Muscle layer of colon (tissue), 2 donors: Measurements from ENCODE around the gene RPS6KA2.
"Not testable (repeated sequence)": the region's sequence is repeated elsewhere in the genome, so short reads cannot be mapped to it uniquely, and the experiment has no call there.

Experiments
- H3K27ac ChIP-seq: one replicate; pipeline ENCODE4 v1.7.0; 2013; ENCODE audit warnings: low read depth, mild to moderate bottlenecking, low read length, moderate library complexity
- H3K27me3 ChIP-seq, 2 donors: one replicate each; pipeline ENCODE4 v1.7.0; 2013; ENCODE audit warnings: low read length in 2 of 2, mild to moderate bottlenecking in 2 of 2; ENCODE audit not compliant: insufficient read depth in 2 of 2, control insufficient read depth in 1 of 2
- H3K36me3 ChIP-seq: one replicate; pipeline ENCODE4 v1.7.0; 2013; ENCODE audit warnings: mild to moderate bottlenecking, low read length; ENCODE audit not compliant: insufficient read depth
- H3K4me1 ChIP-seq: one replicate; pipeline ENCODE4 v1.7.0; 2013; ENCODE audit warnings: mild to moderate bottlenecking, low read length; ENCODE audit not compliant: insufficient read depth
- H3K4me3 ChIP-seq, 2 donors: one replicate each; pipeline ENCODE4 v1.7.0; 2013; ENCODE audit warnings: low read length in 2 of 2, low read depth in 1 of 2, mild to moderate bottlenecking in 1 of 2, moderate library complexity in 1 of 2
- H3K9ac ChIP-seq: one replicate; pipeline ENCODE4 v1.7.0; 2013; ENCODE audit warnings: low read length
- H3K9me3 ChIP-seq: one replicate; pipeline ENCODE4 v1.7.0; 2013; ENCODE audit warnings: mild to moderate bottlenecking, low read length
- donor health status: abdominal sarcoma.
- donor health status: Adenocarcinoma of cecum.

The RPS6KA2 gene

DNA sequence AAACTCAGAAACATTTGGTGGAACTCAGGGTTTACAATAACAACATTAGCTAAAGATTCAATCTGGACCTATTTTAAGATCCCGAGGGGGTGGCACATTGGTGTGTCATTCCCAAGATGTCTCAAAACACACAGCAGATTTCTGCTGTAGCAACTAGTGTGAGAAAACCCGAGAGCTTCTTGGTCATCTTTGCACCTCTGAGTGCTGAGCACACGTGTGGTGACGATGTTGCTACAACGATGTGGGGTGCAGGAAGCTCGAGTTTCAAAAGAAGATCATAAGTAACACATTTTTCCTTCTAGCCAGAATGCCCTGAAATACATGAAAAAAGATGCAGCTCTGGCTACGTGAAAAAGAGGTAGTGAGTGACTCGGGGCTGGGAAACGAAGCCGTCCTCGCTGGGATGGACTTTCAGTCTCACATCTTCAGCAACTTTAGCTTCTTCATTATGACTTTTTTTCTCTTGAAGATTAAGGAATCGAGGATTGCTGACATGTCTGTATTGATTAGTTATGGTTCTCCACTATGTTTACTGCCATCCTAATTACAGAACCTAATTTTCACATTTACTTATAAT lies 42.1 kb downstream of the RPS6KA2 start:
- no peak overlapping the region for H3K9ac ChIP-seq
- peaks cover 14% of the 10 kb centered on the region for H3K4me1 ChIP-seq
- H3K4me3 ChIP-seq, result no peak overlapping the region
- H3K36me3 ChIP-seq, result no peaks in the 10 kb centered on the region
- H3K27ac ChIP-seq, result no peak overlapping the region
- no peaks in the 10 kb centered on the region for H3K9me3 ChIP-seq
- no peaks in the 10 kb centered on the region for H3K27me3 ChIP-seq

DNA sequence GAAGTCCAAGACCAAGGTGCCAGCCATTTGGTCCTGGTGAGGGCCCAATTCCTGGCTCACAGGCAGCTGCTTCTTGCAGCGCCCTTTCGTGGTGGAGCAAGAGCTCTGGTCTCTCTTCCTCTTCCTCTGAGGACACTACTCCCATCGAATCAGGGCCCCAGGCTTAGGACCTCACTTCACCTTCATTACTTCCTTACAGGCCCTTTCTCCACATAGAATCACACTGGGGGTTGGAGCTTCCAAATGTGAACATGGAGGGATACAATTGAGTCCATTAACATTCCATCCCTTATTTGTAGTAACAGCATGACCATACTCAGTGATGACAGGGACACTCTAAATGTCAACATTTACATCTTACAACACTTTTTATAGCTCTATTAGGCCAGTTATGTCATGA lies 42.9 kb downstream of the RPS6KA2 start:
- no peaks in the 10 kb centered on the region for H3K9me3 ChIP-seq
- no peaks in the 10 kb centered on the region for H3K36me3 ChIP-seq
- no peak overlapping the region for H3K9ac ChIP-seq
- H3K27ac ChIP-seq, result no peak overlapping the region
- no peaks in the 10 kb centered on the region for H3K27me3 ChIP-seq
- H3K4me3 ChIP-seq, result no peak overlapping the region
- peaks cover 7% of the 10 kb centered on the region for H3K4me1 ChIP-seq

DNA sequence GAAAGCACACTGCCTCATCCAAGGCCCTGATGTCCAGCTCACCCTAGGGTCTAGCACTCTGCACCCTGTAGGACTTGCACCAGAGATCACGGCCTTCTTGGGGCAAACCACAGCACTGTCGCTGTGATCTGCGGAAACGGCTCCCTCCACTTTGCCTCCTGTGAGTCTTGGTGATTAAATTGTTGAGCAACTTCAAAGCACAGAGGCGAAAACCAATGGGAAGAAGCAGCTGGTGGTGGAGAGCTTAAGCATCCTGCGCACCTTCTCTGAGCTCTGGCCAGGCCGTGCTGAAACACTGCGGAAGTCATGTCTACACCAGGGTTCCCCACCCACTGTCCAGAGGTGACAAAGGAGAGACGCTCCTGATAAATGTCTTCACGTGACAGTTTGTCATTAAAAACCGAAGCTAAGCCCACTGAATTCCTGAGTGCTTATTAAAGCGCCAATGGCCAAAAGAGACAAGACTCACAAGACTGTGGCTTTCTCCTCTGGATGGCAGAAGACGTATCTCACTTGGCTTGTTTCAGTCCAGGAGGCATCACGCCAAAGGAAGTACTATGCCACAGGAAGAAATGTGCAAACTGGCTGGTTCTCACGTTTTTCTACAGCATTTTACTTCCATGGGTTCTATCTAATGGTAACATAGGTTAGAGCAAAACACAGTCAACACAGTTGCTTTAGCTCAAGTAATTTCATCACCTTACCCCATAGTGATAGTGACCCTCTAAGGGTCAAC lies 43.7 kb downstream of the RPS6KA2 start:
- H3K27me3 ChIP-seq, result no peaks in the 10 kb centered on the region
- no peak overlapping the region for H3K27ac ChIP-seq
- no peak overlapping the region for H3K4me3 ChIP-seq
- H3K36me3 ChIP-seq, result no peaks in the 10 kb centered on the region
- H3K4me1 ChIP-seq, result peaks cover 6% of the 10 kb centered on the region
- no peak overlapping the region for H3K9ac ChIP-seq
- no peaks in the 10 kb centered on the region for H3K9me3 ChIP-seq

DNA sequence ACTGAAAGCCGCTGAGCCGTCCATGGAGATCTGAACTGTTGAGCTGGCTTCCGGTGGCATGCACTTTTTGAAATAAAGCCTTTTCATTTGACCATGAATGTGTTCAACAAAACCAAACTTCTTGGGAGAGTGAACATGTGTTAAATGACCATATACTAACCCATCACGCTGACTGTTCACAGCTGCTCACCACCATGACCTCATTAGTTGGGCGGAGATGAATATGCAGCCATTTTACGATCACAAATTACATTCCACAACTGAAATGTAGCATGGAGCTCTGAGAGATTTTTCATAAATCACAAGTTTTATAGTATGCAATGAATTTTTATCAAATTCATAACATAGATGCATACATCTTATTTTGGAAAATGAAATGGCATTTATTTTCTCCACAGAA lies 44.8 kb downstream of the RPS6KA2 start:
- H3K4me3 ChIP-seq, result no peak overlapping the region
- no peaks in the 10 kb centered on the region for H3K9me3 ChIP-seq
- no peak overlapping the region for H3K9ac ChIP-seq
- no peak overlapping the region for H3K27ac ChIP-seq
- peaks cover 6% of the 10 kb centered on the region for H3K4me1 ChIP-seq
- H3K27me3 ChIP-seq, result no peaks in the 10 kb centered on the region
- no peaks in the 10 kb centered on the region for H3K36me3 ChIP-seq

DNA sequence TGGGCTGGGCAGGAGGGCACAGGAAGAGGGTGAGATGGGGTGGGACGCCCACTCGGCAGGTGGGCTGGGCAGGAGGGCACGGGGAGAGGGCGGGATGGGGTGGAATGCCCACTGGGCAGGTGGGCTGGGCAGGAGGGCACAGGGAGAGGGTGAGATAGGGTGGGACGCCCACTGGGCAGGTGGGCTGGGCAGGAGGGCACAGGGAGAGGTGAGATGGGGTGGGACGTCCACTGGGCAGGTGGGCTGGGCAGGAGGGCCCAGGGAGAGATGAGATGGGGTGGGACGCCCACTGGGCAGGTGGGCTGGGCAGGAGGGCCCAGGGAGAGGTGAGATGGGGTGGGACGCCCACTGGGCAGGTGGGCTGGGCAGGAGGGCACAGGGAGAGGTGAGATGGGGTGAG lies 45.2 kb downstream of the RPS6KA2 start:
- not testable (repeated sequence) for H3K4me3 ChIP-seq, H3K27ac ChIP-seq, H3K9ac ChIP-seq, H3K27me3 ChIP-seq, H3K36me3 ChIP-seq, H3K9me3 ChIP-seq, H3K4me1 ChIP-seq

DNA sequence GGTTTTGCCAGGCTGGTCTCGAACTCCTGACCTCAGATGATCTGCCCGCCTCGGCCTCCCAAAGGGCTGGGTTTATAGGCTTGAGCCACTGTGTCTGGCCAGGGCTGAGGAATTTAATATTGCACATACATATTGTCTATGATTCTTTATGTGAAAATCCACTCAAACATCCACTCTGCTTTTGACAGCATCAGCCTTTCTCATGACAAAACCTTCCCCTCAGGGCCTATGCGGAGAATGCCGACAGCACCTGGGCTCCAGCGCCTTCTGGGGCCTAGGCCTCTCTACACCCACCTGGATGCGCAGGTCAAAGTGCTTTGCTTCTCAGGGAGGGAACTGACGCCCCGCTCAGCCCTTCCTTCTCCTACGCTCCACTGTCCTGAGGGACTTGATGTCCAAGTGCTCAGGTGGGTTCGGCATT lies 46.0 kb downstream of the RPS6KA2 start:
- H3K9me3 ChIP-seq, result no peaks in the 10 kb centered on the region
- no peak overlapping the region for H3K9ac ChIP-seq
- H3K27ac ChIP-seq, result no peak overlapping the region
- H3K4me3 ChIP-seq, result no peak overlapping the region
- H3K27me3 ChIP-seq, result no peaks in the 10 kb centered on the region
- H3K4me1 ChIP-seq, result peaks cover 6% of the 10 kb centered on the region
- H3K36me3 ChIP-seq, result no peaks in the 10 kb centered on the region

DNA sequence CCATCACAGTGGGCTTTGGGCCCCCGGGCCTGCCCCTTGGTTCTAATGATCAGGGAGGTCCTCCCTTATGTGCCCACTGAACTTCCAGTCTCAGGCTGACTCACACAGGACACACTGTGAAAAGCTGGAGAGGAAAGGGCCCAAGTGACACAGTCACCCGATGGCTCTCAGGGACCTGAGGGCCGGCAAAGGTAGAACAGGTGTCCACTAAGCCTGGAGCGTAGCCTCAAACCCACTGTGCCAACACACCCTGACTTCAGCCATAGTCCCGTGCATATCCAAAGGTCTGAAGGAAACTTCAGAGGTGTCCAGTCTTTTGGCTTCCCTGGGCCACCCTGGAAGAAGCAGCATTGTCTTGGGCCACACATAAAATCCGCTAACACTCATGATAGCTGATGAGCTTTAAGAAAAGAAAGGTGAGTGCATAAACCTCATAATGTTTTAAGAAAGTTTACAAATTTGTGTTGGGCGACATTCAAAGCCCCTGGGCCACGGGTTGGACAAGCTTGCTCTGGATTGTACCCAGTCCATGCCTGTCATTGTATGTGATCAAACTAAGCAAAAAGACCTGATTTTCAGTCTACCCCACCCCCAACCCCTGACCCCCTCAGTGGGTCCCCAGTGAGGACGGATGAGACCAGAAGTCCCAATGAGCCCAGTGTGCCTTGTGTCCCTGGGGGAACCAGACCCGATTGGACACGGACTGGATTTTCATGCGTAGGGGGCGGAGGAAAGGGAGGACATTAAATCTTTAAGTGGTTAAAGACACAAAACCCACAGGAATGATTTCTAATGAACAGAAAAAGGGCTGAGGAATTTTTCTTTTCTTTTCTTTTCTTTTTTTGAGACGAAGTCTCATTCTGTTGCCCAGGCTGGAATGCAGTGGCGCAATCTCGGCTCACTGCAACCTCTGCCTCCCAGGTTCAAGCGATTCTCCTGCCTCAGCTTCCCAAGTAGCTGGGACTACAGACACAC lies 46.7 kb downstream of the RPS6KA2 start:
- H3K4me1 ChIP-seq, result peaks cover 6% of the 10 kb centered on the region

DNA sequence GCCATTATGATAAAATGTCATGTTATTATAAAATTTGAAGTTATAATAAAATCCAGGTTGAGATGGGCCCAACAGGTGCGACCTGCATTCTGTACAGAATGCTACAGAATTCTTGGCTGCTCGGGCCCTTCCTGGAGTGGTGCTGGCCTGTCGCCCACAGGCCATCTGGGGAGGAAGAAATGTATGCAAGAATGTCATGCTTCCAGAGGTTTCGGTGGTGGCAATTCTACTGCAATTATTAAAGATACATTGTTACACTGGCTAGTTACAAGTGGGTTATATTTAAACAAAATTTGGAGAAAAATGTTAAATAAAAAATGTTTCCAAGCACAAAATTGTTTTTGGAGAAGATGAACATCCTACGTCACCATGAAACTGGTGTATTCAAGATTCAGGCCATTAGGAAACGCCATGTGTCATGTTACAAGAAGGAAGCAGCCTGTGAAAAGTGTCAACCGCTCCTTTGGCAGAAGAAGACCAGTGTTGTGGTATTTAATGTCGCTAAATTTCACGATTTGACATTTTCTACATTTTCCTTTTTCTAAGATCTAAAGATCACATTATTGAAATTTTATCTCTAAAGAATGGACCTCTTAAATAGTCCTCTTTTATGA lies 47.7 kb downstream of the RPS6KA2 start:
- Histone ChIP-seq H3K36me3 (no peaks in the 10 kb centered on the region), H3K27me3 (no peaks in the 10 kb centered on the region), H3K4me1 (peaks cover 6% of the 10 kb centered on the region), H3K27ac (no peak overlapping the region), H3K4me3 (no peak overlapping the region), H3K9me3 (no peaks in the 10 kb centered on the region), H3K9ac (no peak overlapping the region)

More for the DNA sequence above, 46.7 kb downstream of the RPS6KA2 start:
- Histone ChIP-seq H3K4me3 (no peak overlapping the region), H3K27me3 (no peaks in the 10 kb centered on the region), H3K27ac (no peak overlapping the region), H3K9ac (no peak overlapping the region), H3K36me3 (no peaks in the 10 kb centered on the region), H3K9me3 (no peaks in the 10 kb centered on the region)

DNA sequence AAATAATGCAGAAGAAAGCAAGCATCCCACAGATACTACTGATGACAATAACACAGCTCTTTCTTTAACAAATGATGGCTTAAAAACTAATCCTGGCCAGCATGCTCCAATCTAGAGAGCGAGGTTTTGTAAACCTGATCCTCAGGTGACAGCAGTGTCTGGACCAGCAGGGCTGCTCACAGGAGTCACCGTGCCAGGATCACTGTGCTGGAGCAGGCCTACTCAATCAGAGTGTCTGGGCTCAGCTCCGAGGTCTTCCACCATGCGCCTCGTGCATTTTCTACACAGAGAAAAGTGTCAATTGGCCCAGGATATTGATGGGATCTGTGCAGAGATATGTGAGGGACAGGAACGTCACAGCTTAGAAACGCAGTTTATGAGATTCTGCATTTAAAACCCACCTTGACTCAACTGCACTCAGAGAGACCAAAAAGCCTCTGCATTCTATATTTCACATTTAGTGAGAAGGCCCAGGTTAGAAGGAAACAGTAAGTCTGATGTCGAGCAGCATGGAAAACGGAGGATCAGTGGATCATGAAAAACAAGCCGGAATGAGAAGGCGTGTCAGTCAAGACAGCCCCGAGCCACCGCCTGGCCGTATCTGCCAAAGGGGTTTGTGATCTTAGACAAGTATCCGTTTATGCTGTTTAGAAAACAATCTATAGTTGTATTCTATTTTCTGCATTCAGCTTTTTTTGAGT lies 48.4 kb downstream of the RPS6KA2 start:
- no peak overlapping the region for H3K9ac ChIP-seq
- H3K36me3 ChIP-seq, result no peaks in the 10 kb centered on the region
- H3K27ac ChIP-seq, result no peak overlapping the region
- no peaks in the 10 kb centered on the region for H3K27me3 ChIP-seq
- H3K4me3 ChIP-seq, result no peak overlapping the region
- H3K4me1 ChIP-seq, result peaks cover 1% of the 10 kb centered on the region
- H3K9me3 ChIP-seq, result no peaks in the 10 kb centered on the region

DNA sequence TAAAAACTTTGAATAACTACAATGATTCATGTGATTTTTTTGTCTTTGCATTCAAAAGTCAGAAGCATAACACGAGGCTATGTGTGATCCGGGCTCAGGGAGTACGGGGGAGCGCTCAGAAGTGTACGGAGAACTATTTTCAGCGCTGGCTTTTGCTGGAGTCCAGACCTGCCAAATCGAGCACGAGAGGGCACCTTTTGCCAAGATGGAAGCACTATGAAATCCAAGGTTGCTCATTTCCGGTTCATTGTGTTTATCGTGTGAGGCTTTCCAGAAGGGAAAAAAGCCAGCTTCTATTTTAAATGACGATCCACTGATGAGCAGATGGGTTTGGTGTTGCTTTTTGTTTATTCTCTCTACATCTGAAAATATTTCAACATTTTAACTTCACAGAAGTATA lies 51.8 kb downstream of the RPS6KA2 start:
- Histone ChIP-seq H3K9ac (no peak overlapping the region), H3K27ac (no peak overlapping the region), H3K36me3 (no peaks in the 10 kb centered on the region), H3K4me1 (no peaks in the 10 kb centered on the region), H3K9me3 (no peaks in the 10 kb centered on the region), H3K4me3 (no peak overlapping the region), H3K27me3 (no peaks in the 10 kb centered on the region)
